Ovary (tissue), 9 donors: ENCODE measurements around the gene ELOVL5. TPM values are rescaled to one million over a fixed set of nuclear protein-coding genes. Genes with fewer than 3 reads are reported as not detected.

Experiments used
- DNase-seq, 5 donors: peaks; one replicate each; pipeline ENCODE4 v3.0.0-alpha.2; 2019 to 2020
- H3K27ac ChIP-seq, 2 donors: fragments of 200-600 bp; one replicate each; pipeline versions ENCODE4 v1.5.1 to v1.8.0; 2019 to 2022
- H3K27me3 ChIP-seq: fragments of 200-600 bp; one replicate; pipeline ENCODE4 v1.8.0; 2022
- H3K36me3 ChIP-seq: fragments of 200-600 bp; sonication (generic); one replicate; pipeline ENCODE4 v1.5.1; 2019
- H3K4me1 ChIP-seq: one replicate; pipeline ENCODE4 v1.8.1; 2013; ENCODE audit warnings: mild to moderate bottlenecking, moderate library complexity; ENCODE audit not compliant: insufficient read depth
- H3K4me3 ChIP-seq: fragments of 200-600 bp; sonication (generic); one replicate; pipeline ENCODE4 v1.5.1; 2017
- H3K9me3 ChIP-seq, 2 donors: fragments of 200-600 bp in 1 of 2; sonication (generic) in 1 of 2; one replicate each; pipeline versions ENCODE4 v1.5.1 to v1.8.1; 2013 to 2019; ENCODE audit warnings: mild to moderate bottlenecking in 1 of 2, moderate library complexity in 1 of 2
- EP300 ChIP-seq: sonication (generic); formaldehyde crosslinking; IDR thresholded peaks from one replicate; pipeline ENCODE4 v1.6.1; 2017; ENCODE audit warnings: antibody characterized with exemption
- POLR2A ChIP-seq: fragments of 450-650 bp; IDR thresholded peaks from one replicate; pipeline ENCODE4 v1.6.1; 2017; ENCODE audit warnings: antibody characterized with exemption, mild to moderate bottlenecking, moderate library complexity
- intact Hi-C, 4 donors: fragments of 100-400 bp; cut with DNase I; formaldehyde crosslinking; loops; one replicate each; pipeline versions ENCODE4 v1.11.0 to v1.15.1; 2022 to 2023
- microRNA-seq, 3 donors: library from miRNA; unstranded; fragments of <30 nt; microRNA quantifications; one replicate each; pipeline versions ENCODE4 to v1.2.0, GENCODE V29; 2019 to 2020
- polyA plus RNA-seq, 2 donors: library from polyadenylated mRNA; stranded (reverse); fragments of 200-250 nt in 1 of 2; fragments of 350-450 nt in 1 of 2; fragmentation: Illumina TruSeq in 1 of 2; extraction: RNeasy Lipid Tissue Mini Kit (QIAGEN cat#74804) in 1 of 2; gene quantifications; one replicate each; pipeline ENCODE4 v1.2.3, GENCODE V29; 2013 to 2014
- small RNA-seq: library from RNA; depleted of rRNA; stranded (forward); fragments of <200 nt; gene quantifications from one replicate; pipeline ENCODE3, GENCODE V24; 2016
- total RNA-seq, 7 donors: library from RNA; depleted of rRNA in 2 of 7; stranded (reverse); fragments of >200 nt in 2 of 7; fragmentation: NEBNext Ultra II Directional in 3 of 7; extraction: Animal tissue kit (Norgen Biotek cat#: 25700) in 3 of 7; gene quantifications; one replicate each; pipeline versions ENCODE4 v1.1.0 to v1.2.4, GENCODE V29; 2016 to 2023
- TF ChIP-seq, protein P1 (sequence below), 3 donors: fragments of 450-650 bp in 2 of 3; fragments of 200-600 bp in 1 of 3; IDR thresholded peaks; one replicate each; pipeline versions ENCODE4 v1.5.1 to v1.8.0; 2016 to 2022; ENCODE audit warnings: antibody characterized with exemption in 3 of 3, mild to moderate bottlenecking in 1 of 3
- donor health status: DM: no; HTN: no; CAD: no; lungs with moderate emphysema.
- donor health status: DM: no; HTN: no; CAD: no.
- donor health status: Bipolar disorder and iron deficiency.
- donor health status: DM: yes; HTN: yes; CAD: no.
- donor health status: DM: no; HTN: no; CAD: no.
- donor health status: DM: yes; HTN: yes; CAD: no.

The ELOVL5 gene
- total and polyA plus RNA-seq, 9 donors: 14.7 to 191 (median 41.8) TPM

DNA sequence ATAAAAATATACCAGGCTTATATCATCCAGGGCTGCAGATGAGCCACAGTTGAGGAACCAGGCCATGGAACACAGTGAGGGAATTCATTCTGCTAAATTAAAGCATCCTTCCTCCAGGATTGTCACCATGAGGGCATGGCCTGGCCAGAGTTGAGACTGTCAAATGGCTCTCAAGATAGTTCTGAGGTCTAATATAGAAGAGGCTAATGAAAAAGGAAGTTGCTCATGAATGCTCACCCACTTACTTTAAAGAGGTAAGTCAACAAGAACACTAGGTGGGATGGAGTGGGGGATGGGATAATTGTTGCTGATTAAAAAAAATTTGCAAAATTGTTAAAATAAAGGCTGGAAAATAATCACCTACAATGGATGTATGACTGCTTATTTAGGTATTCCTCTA lies 128.1 kb downstream of the ELOVL5 start:
- Histone ChIP-seq H3K27me3 (no peaks in the 10 kb centered on the region), H3K36me3 (no peaks in the 10 kb centered on the region), H3K9me3 (no peaks in the 10 kb centered on the region), H3K27ac (no peak overlapping the region), H3K4me1 (no peaks in the 10 kb centered on the region), H3K4me3 (no peak overlapping the region)
- TF ChIP-seq, protein P1, sequence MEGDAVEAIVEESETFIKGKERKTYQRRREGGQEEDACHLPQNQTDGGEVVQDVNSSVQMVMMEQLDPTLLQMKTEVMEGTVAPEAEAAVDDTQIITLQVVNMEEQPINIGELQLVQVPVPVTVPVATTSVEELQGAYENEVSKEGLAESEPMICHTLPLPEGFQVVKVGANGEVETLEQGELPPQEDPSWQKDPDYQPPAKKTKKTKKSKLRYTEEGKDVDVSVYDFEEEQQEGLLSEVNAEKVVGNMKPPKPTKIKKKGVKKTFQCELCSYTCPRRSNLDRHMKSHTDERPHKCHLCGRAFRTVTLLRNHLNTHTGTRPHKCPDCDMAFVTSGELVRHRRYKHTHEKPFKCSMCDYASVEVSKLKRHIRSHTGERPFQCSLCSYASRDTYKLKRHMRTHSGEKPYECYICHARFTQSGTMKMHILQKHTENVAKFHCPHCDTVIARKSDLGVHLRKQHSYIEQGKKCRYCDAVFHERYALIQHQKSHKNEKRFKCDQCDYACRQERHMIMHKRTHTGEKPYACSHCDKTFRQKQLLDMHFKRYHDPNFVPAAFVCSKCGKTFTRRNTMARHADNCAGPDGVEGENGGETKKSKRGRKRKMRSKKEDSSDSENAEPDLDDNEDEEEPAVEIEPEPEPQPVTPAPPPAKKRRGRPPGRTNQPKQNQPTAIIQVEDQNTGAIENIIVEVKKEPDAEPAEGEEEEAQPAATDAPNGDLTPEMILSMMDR (IDR thresholded peaks at IDR 0.05): no peak
- TF ChIP-seq POLR2A: no peak
- TF ChIP-seq EP300: no peak
- no peak for DNase-seq
- intact Hi-C loops: no loop called here

Small RNA genes lying within 50 kb of the gene (microRNA-seq; reads per million reads assigned to microRNA genes)
- gene MIR5685: 0 to 0.16 (median 0) reads per million in 3 donors

Small RNA genes lying within 50 kb of the gene (small RNA-seq; reads per million reads assigned to genes)
- gene MIR5685: not detected
- not detected for gene RNU1-136P

Other genes starting within 250 kb of the ELOVL5 start
- gene GCM1, start 200.1 kb downstream of the ELOVL5 start, total RNA-seq: not detected
- gene GCM1, start 200.1 kb downstream of the ELOVL5 start, polyA plus RNA-seq: not detected
- gene GCLC, start 196.2 kb upstream of the ELOVL5 start, total RNA-seq: 10 to 100 TPM; 17.8 to 42.8 (median 29.4) TPM
- 10 to 100 TPM in 1 of 2 donors, 1 to 10 TPM in 1; 9.0 to 50.4 TPM for gene GCLC, start 196.2 kb upstream of the ELOVL5 start, polyA plus RNA-seq